OCI-LY1 (cell line): ENCODE data around the gene SLC35B2.

Experiments
- H2AFZ ChIP-seq: fragments of 200-600 bp; sonication (generic), shearing (Covaris generic); 2 replicates; pipeline ENCODE4 v1.6.0; 2014; ENCODE audit warnings: antibody characterized with exemption, mild to moderate bottlenecking, low read length
- H3F3A ChIP-seq: fragments of 200-600 bp; sonication (generic), shearing (Covaris generic); 2 replicates; pipeline ENCODE4 v1.6.0; 2014; ENCODE audit warnings: mild to moderate bottlenecking, antibody characterized with exemption, low read length, moderate library complexity; ENCODE audit not compliant: insufficient read depth
- H3K27ac ChIP-seq: fragments of 200-600 bp; sonication (generic); 2 replicates; pipeline ENCODE4 v1.5.1; 2014; ENCODE audit warnings: low read length, mixed run types, mild to moderate bottlenecking, low read depth; ENCODE audit not compliant: poor library complexity, severe bottlenecking
- H3K27me3 ChIP-seq: fragments of 200-600 bp; sonication (generic); 2 replicates; pipeline ENCODE4 v1.6.0; 2014; ENCODE audit warnings: antibody characterized with exemption, mild to moderate bottlenecking, low read length, moderate library complexity; ENCODE audit not compliant: insufficient read depth
- H3K36me3 ChIP-seq: fragments of 200-600 bp; sonication (generic); 2 replicates; pipeline ENCODE4 v1.6.1; 2014; ENCODE audit warnings: mild to moderate bottlenecking, antibody characterized with exemption, low read length, moderate library complexity, mixed read lengths; ENCODE audit not compliant: insufficient read depth
- H3K4me1 ChIP-seq: fragments of 200-600 bp; sonication (generic); 2 replicates; pipeline ENCODE4 v1.5.1; 2014; ENCODE audit warnings: mild to moderate bottlenecking, low read length, moderate library complexity; ENCODE audit not compliant: insufficient read depth, severe bottlenecking
- H3K4me2 ChIP-seq: fragments of 200-600 bp; sonication (generic), shearing (Covaris generic); 2 replicates; pipeline ENCODE4 v1.6.1; 2014; ENCODE audit warnings: low read length
- H3K4me3 ChIP-seq: fragments of 200-600 bp; sonication (generic); 2 replicates; pipeline ENCODE4 v1.5.1; 2014; ENCODE audit warnings: low read length, low read depth, mild to moderate bottlenecking, mixed read lengths; ENCODE audit not compliant: poor library complexity, severe bottlenecking
- H3K79me2 ChIP-seq: fragments of 200-600 bp; shearing (Covaris generic); 2 replicates; pipeline ENCODE4 v1.6.1; 2016; ENCODE audit warnings: mixed run types, low read length, mixed read lengths; ENCODE audit not compliant: insufficient read depth
- H3K9ac ChIP-seq: fragments of 200-600 bp; sonication (generic), shearing (Covaris generic); 2 replicates; pipeline ENCODE4 v1.6.1; 2014; ENCODE audit warnings: mild to moderate bottlenecking, low read length, mixed read lengths
- H3K9me2 ChIP-seq: fragments of 200-600 bp; sonication (generic), shearing (Covaris generic); 2 replicates; pipeline ENCODE4 v1.6.1; 2014; ENCODE audit warnings: low read depth, mild to moderate bottlenecking, low read length, mixed read lengths
- H3K9me3 ChIP-seq: fragments of 200-600 bp; shearing (Covaris generic); 2 replicates; pipeline ENCODE4 v1.6.1; 2014; ENCODE audit warnings: low read length, mixed read lengths
- H4K20me1 ChIP-seq: fragments of 200-600 bp; sonication (generic), shearing (Covaris generic); 2 replicates; pipeline ENCODE4 v1.6.0; 2016; ENCODE audit warnings: mild to moderate bottlenecking, low read length; ENCODE audit not compliant: insufficient read depth
- EZH2 ChIP-seq: fragments of 200-600 bp; sonication (generic), shearing (Covaris generic); IDR thresholded peaks from 2 replicates; pipeline ENCODE4 v1.8.0; 2017; ENCODE audit warnings: borderline replicate concordance, mixed run types, mild to moderate bottlenecking, antibody characterized with exemption, low read length, moderate library complexity, mixed read lengths
- TF ChIP-seq, protein P1 (sequence below): fragments of 200-600 bp; sonication (generic), shearing (Covaris generic); IDR thresholded peaks from 2 replicates; pipeline ENCODE4 v1.5.1; 2017; ENCODE audit warnings: mild to moderate bottlenecking, antibody characterized with exemption, low read length, moderate library complexity, mixed read lengths

SLC35B2 gene

DNA sequence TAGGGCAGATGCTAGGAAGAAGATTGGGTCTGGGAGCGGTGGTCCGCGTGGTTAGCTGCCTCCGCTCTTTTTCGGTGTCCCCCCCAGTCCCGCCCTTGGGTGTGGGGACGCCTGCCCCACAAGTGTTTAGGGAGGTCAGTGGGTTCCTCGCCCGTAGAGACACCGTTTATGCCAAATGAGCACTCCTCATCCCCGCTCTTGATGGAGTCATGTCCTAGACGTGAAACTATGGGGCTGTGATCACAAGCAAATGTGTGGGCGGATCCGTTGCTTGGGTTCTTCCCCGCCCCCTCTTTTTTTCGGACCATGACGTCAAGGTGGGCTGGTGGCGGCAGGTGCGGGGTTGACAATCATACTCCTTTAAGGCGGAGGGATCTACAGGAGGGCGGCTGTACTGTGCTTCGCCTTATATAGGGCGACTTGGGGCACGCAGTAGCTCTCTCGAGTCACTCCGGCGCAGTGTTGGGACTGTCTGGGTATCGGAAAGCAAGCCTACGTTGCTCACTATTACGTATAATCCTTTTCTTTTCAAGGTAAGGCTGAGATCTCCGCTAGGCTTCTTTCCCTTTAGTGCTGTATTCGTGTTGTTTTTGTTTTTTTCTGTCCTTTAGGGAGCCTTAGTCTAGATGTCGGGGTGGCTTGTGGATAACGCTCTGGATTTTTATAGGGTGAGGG, 10.5 kb downstream of the SLC35B2 start, which contains the start of gene HSP90AB1:
Gene HSP90AB1 (plus strand): TSS at position 439 of the 675 bp plus-strand sequence. CDS start 1,529 bp downstream, outside the sequence.
- H2AFZ ChIP-seq: no peak within 1 kb of the TSS
- peak within 1 kb of the TSS; percentile 98 for H3K4me3 ChIP-seq
- 0 out of 2 replicates have a peak, but pooled peaks cover 5% of the 10 kb centered on the region for H3F3A ChIP-seq
- H3K9ac ChIP-seq: peak within 1 kb of the TSS; percentile 99
- H3K27me3 ChIP-seq: no peaks in the 10 kb centered on the region
- H3K4me2 ChIP-seq: peak within 1 kb of the TSS; percentile 82
- H3K27ac ChIP-seq: peak within 1 kb of the TSS; percentile 84
- H3K4me1 ChIP-seq: peaks cover 25% of the 10 kb centered on the region
- H3K79me2 ChIP-seq: peaks cover 22% of the 10 kb centered on the region
- peaks cover 48% of the 10 kb centered on the region for H3K36me3 ChIP-seq
- H3K9me2 ChIP-seq: no peaks in the 10 kb centered on the region
- H3K9me3 ChIP-seq: no peaks in the 10 kb centered on the region
- H4K20me1 ChIP-seq: no peaks in the 10 kb centered on the region
- TF ChIP-seq EZH2: no peak
- TF ChIP-seq, protein P1, sequence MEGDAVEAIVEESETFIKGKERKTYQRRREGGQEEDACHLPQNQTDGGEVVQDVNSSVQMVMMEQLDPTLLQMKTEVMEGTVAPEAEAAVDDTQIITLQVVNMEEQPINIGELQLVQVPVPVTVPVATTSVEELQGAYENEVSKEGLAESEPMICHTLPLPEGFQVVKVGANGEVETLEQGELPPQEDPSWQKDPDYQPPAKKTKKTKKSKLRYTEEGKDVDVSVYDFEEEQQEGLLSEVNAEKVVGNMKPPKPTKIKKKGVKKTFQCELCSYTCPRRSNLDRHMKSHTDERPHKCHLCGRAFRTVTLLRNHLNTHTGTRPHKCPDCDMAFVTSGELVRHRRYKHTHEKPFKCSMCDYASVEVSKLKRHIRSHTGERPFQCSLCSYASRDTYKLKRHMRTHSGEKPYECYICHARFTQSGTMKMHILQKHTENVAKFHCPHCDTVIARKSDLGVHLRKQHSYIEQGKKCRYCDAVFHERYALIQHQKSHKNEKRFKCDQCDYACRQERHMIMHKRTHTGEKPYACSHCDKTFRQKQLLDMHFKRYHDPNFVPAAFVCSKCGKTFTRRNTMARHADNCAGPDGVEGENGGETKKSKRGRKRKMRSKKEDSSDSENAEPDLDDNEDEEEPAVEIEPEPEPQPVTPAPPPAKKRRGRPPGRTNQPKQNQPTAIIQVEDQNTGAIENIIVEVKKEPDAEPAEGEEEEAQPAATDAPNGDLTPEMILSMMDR: 0 out of 2 replicates have a peak, but pooled peaks have one; percentile 4

DNA sequence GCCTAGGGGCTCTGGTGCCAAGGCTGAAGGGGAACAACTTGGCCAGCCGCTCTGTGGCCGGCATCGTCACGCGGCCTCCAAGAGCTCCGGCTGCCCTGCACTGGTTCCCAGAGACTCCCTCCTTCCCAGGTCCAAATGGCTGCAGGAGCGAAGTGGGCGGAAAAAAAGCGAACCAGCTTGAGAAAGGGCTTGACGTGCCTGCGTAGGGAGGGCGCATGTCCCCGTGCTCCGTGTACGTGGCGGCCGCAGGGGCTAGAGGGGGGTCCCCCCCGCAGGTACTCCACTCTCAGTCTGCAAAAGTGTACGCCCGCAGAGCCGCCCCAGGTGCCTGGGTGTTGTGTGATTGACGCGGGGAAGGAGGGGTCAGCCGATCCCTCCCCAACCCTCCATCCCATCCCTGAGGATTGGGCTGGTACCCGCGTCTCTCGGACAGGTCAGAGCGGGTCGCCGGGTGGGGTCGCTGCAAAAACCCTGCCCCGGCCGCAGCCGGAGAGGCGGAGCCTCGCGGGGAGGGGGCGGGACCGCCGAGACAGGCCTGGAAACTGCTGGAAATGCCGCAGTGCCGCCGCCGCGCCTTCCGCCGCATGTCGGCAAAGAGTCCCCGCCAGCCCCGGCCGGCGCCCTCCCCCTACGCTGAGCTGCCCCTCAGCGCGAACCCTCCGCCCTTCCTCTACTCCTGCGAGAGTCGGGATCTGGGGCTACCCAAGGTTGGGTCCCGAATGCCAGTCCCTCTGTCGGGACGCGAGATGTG, 11.2 kb downstream of the SLC35B2 start:
- H2AFZ ChIP-seq: no peak overlapping the region
- H3K9ac ChIP-seq: peak overlapping the region; percentile 99

GRCh38 chr6:44245391-44245911, 11.9 kb downstream of the SLC35B2 start:
- H2AFZ ChIP-seq: no peak overlapping the region
- no peaks in the 10 kb centered on the region for H4K20me1 ChIP-seq
- H3K36me3 ChIP-seq: peaks cover 35% of the 10 kb centered on the region
- no peak overlapping the region for H3K27ac ChIP-seq
- H3K27me3 ChIP-seq: no peaks in the 10 kb centered on the region
- H3K9me2 ChIP-seq: no peaks in the 10 kb centered on the region
- H3F3A ChIP-seq: no peaks in the 10 kb centered on the region
- H3K4me2 ChIP-seq: peak overlapping the region; percentile 82
- H3K9ac ChIP-seq: peak overlapping the region; percentile 53; the same call in 1 of the 2 replicates
- H3K4me3 ChIP-seq: peak overlapping the region; percentile 98
- peaks cover 22% of the 10 kb centered on the region for H3K79me2 ChIP-seq
- H3K4me1 ChIP-seq: peaks cover 25% of the 10 kb centered on the region
- no peaks in the 10 kb centered on the region for H3K9me3 ChIP-seq
- no peak for TF ChIP-seq EZH2
- TF ChIP-seq, protein P1: no peak

More for the DNA sequence above, 11.2 kb downstream of the SLC35B2 start:
- H3K4me2 ChIP-seq: peak overlapping the region; percentile 82
- H4K20me1 ChIP-seq: no peaks in the 10 kb centered on the region
- peaks cover 25% of the 10 kb centered on the region for H3K4me1 ChIP-seq
- H3K79me2 ChIP-seq: peaks cover 22% of the 10 kb centered on the region
- TF ChIP-seq EZH2: no peak
- TF ChIP-seq, protein P1: peak; percentile 54
- H3K4me3 ChIP-seq: peak overlapping the region; percentile 98
- peak overlapping the region; percentile 84 for H3K27ac ChIP-seq
- no peaks in the 10 kb centered on the region for H3K27me3 ChIP-seq
- H3K9me3 ChIP-seq: no peaks in the 10 kb centered on the region
- no peaks in the 10 kb centered on the region for H3K9me2 ChIP-seq
- H3K36me3 ChIP-seq: peaks cover 41% of the 10 kb centered on the region
- H3F3A ChIP-seq: no peaks in the 10 kb centered on the region
